ENCODE results near the gene CCDC97.
A peak's percentile ranks its signal among the peaks of the same experiment; 100 is the strongest.

Gene CCDC97

GRCh38 chr19:41304706-41305483, 5.1 kb upstream of the CCDC97 start:
- no peaks in the 10 kb centered on the region for H3K27me3 ChIP-seq (ENCODE audit: low read depth)
- DNase-seq (ENCODE audit: low spot score in 2 of 2) = no peak
- H3K36me3 ChIP-seq (replicated peaks) = peaks cover 80% of the 10 kb centered on the region
- no peaks in the 10 kb centered on the region for H3K9me3 ChIP-seq
- in situ Hi-C loops (cut with MboI; ENCODE audit: low sequenced_read_pairs) = no loop called here
- peaks cover 6% of the 10 kb centered on the region for H3K4me1 ChIP-seq
- H3K4me3 ChIP-seq = no peak overlapping the region

GRCh38 chr19:41305927-41306793, 3.8 kb upstream of the CCDC97 start:
- H3K4me3 ChIP-seq = no peak overlapping the region
- no peaks in the 10 kb centered on the region for H3K27me3 ChIP-seq (ENCODE audit: low read depth)
- no peak for DNase-seq (ENCODE audit: low spot score in 2 of 2)
- no peaks in the 10 kb centered on the region for H3K9me3 ChIP-seq
- peaks cover 67% of the 10 kb centered on the region for H3K36me3 ChIP-seq (replicated peaks)
- in situ Hi-C loops (cut with MboI; ENCODE audit: low sequenced_read_pairs) = no loop called here
- H3K4me1 ChIP-seq = peaks cover 10% of the 10 kb centered on the region

GRCh38 chr19:41307090-41307875, 2.7 kb upstream of the CCDC97 start:
- H3K27me3 ChIP-seq (ENCODE audit: low read depth) = no peaks in the 10 kb centered on the region
- peaks cover 59% of the 10 kb centered on the region for H3K36me3 ChIP-seq (replicated peaks)
- H3K4me3 ChIP-seq = no peak overlapping the region
- H3K9me3 ChIP-seq = no peaks in the 10 kb centered on the region
- in situ Hi-C loops (cut with MboI; ENCODE audit: low sequenced_read_pairs) = no loop called here
- H3K4me1 ChIP-seq = peaks cover 13% of the 10 kb centered on the region
- DNase-seq (ENCODE audit: low spot score in 2 of 2) = no peak

GRCh38 chr19:41307954-41308449, 2.0 kb upstream of the CCDC97 start:
- peaks cover 13% of the 10 kb centered on the region for H3K4me1 ChIP-seq
- peaks cover 59% of the 10 kb centered on the region for H3K36me3 ChIP-seq (replicated peaks)

GRCh38 chr19:41308450-41309179, 1.4 kb upstream of the CCDC97 start:
- no peak overlapping the region for H3K4me3 ChIP-seq
- in situ Hi-C loops (cut with MboI; ENCODE audit: low sequenced_read_pairs) = no loop called here
- H3K27me3 ChIP-seq (ENCODE audit: low read depth) = no peaks in the 10 kb centered on the region
- DNase-seq (ENCODE audit: low spot score in 2 of 2) = peak; percentile 73 to 96
- peaks cover 13% of the 10 kb centered on the region for H3K4me1 ChIP-seq
- no peaks in the 10 kb centered on the region for H3K9me3 ChIP-seq
- H3K36me3 ChIP-seq (replicated peaks) = peaks cover 59% of the 10 kb centered on the region

More at GRCh38 chr19:41307954-41308449, 2.0 kb upstream of the CCDC97 start:
- in situ Hi-C loops (cut with MboI; ENCODE audit: low sequenced_read_pairs) = no loop called here
- Histone ChIP-seq H3K4me3 (no peak overlapping the region), H3K9me3 (no peaks in the 10 kb centered on the region), H3K27me3 (ENCODE audit: low read depth) (no peaks in the 10 kb centered on the region)
- no peak for DNase-seq (ENCODE audit: low spot score in 2 of 2)

GRCh38 chr19:41309180-41310032, 566 bp upstream of the CCDC97 start:
- Histone ChIP-seq H3K4me1 (peaks cover 13% of the 10 kb centered on the region), H3K9me3 (no peaks in the 10 kb centered on the region), H3K36me3 (replicated peaks) (peaks cover 56% of the 10 kb centered on the region), H3K27me3 (ENCODE audit: low read depth) (no peaks in the 10 kb centered on the region), H3K4me3 (peak overlapping the region; percentile 82)
- DNase-seq (ENCODE audit: low spot score in 2 of 2) = no peak
- in situ Hi-C loops (cut with MboI; ENCODE audit: low sequenced_read_pairs) = no loop called here

GRCh38 chr19:41311072-41311471, 1.1 kb downstream of the CCDC97 start:
- H3K4me1 ChIP-seq = peaks cover 13% of the 10 kb centered on the region
- H3K27me3 ChIP-seq (ENCODE audit: low read depth) = no peaks in the 10 kb centered on the region
- in situ Hi-C loops (cut with MboI; ENCODE audit: low sequenced_read_pairs) = no loop called here
- peak overlapping the region; percentile 82 for H3K4me3 ChIP-seq
- DNase-seq (ENCODE audit: low spot score in 2 of 2) = no peak
- H3K9me3 ChIP-seq = no peaks in the 10 kb centered on the region
- H3K36me3 ChIP-seq (replicated peaks) = peaks cover 45% of the 10 kb centered on the region

GRCh38 chr19:41311613-41312012, 1.6 kb downstream of the CCDC97 start:
- Histone ChIP-seq H3K4me1 (peaks cover 13% of the 10 kb centered on the region), H3K9me3 (no peaks in the 10 kb centered on the region), H3K4me3 (peak overlapping the region; percentile 82), H3K27me3 (ENCODE audit: low read depth) (no peaks in the 10 kb centered on the region), H3K36me3 (replicated peaks) (peaks cover 45% of the 10 kb centered on the region)
- in situ Hi-C loops (cut with MboI; ENCODE audit: low sequenced_read_pairs) = no loop called here
- DNase-seq (ENCODE audit: low spot score in 2 of 2) = no peak

- no peak for DNase-seq (ENCODE audit: low spot score in 2 of 2)
- peaks cover 70% of the 10 kb centered on the region for H3K36me3 ChIP-seq (replicated peaks)
- in situ Hi-C loops (cut with MboI; ENCODE audit: low sequenced_read_pairs) = no loop called here
These were observed 6.4 kb downstream of the CCDC97 start for GRCh38 chr19:41316306-41316920.

GRCh38 chr19:41318696-41319499, 8.9 kb downstream of the CCDC97 start:
- Histone ChIP-seq H3K27me3 (ENCODE audit: low read depth) (no peaks in the 10 kb centered on the region), H3K4me1 (no peaks in the 10 kb centered on the region), H3K36me3 (replicated peaks) (peaks cover 67% of the 10 kb centered on the region), H3K4me3 (no peak overlapping the region), H3K9me3 (no peaks in the 10 kb centered on the region)
- in situ Hi-C loops (cut with MboI; ENCODE audit: low sequenced_read_pairs) = no loop called here
- no peak for DNase-seq (ENCODE audit: low spot score in 2 of 2)

More at GRCh38 chr19:41316306-41316920, 6.4 kb downstream of the CCDC97 start:
- no peaks in the 10 kb centered on the region for H3K27me3 ChIP-seq (ENCODE audit: low read depth)
- H3K4me3 ChIP-seq = no peak overlapping the region
- no peaks in the 10 kb centered on the region for H3K9me3 ChIP-seq
- peaks cover under 1% of the 10 kb centered on the region; the same call in 1 of the 2 replicates for H3K4me1 ChIP-seq

GRCh38 chr19:41319500-41320184, 9.7 kb downstream of the CCDC97 start:
- in situ Hi-C loops (cut with MboI; ENCODE audit: low sequenced_read_pairs) = no loop called here
- Histone ChIP-seq H3K4me1 (no peaks in the 10 kb centered on the region), H3K9me3 (no peaks in the 10 kb centered on the region), H3K36me3 (replicated peaks) (peaks cover 66% of the 10 kb centered on the region), H3K27me3 (ENCODE audit: low read depth) (no peaks in the 10 kb centered on the region), H3K4me3 (no peak overlapping the region)
- no peak for DNase-seq (ENCODE audit: low spot score in 2 of 2)

Measured in HAP-1 (cell line).